K562 (cell line): ENCODE measurements around the gene CCDC70. TPM values are rescaled to one million over a fixed set of nuclear protein-coding genes. Genes with fewer than 3 reads are reported as not detected.

ENCODE experiments used
- ADNP ChIP-seq: fragments of 200-800 bp; sonication (Bioruptor generic); IDR thresholded peaks from 2 replicates; pipeline ENCODE4 v1.6.1; 2016; ENCODE audit warnings: missing genetic modification characterization, missing compliant biosample characterization
- CBFA2T3 ChIP-seq: fragments of 450-650 bp; IDR thresholded peaks from 2 replicates; pipeline ENCODE4 v1.6.1; 2017
- E2F3 ChIP-seq: fragments of 250-450 bp; sonication (Bioruptor Pico); IDR thresholded peaks from 2 replicates; pipeline ENCODE4 v1.4.0; 2020; ENCODE audit warnings: mild to moderate bottlenecking
- GABPB1 ChIP-seq: sonication (generic); formaldehyde crosslinking; IDR thresholded peaks from 2 replicates; pipeline ENCODE4 v1.8.0; 2022; ENCODE audit warnings: mild to moderate bottlenecking, missing genetic modification reagents
- HOXB6 ChIP-seq: fragments of 250-450 bp; sonication (Bioruptor Pico); IDR thresholded peaks from 2 replicates; pipeline ENCODE4 v1.5.1; 2022; ENCODE audit warnings: mild to moderate bottlenecking, borderline replicate concordance
- KLF6 ChIP-seq: fragments of 250-450 bp; sonication (Bioruptor Pico); IDR thresholded peaks from 2 replicates; pipeline ENCODE4 v1.4.0; 2020; ENCODE audit warnings: mild to moderate bottlenecking, moderate library complexity, borderline replicate concordance
- NONO ChIP-seq, 2 experiments: fragments of 200-400 bp in 1 of 2; fragments of 450-650 bp in 1 of 2; formaldehyde crosslinking in 1 of 2; IDR thresholded peaks; 2 replicates each; pipeline ENCODE4 v1.6.1; 2017; ENCODE audit warnings: low read depth in 2 of 2, mild to moderate bottlenecking in 2 of 2, moderate library complexity in 2 of 2, low read length in 1 of 2
- RB1 ChIP-seq: fragments of 450-650 bp; IDR thresholded peaks from 2 replicates; pipeline ENCODE4 v1.6.1; 2017; ENCODE audit warnings: low read depth, mild to moderate bottlenecking
- SREBF1 ChIP-seq: fragments of 150-350 bp; IDR thresholded peaks from 2 replicates; pipeline ENCODE4 v1.6.1; 2014; ENCODE audit warnings: antibody characterized with exemption, low read depth, low read length, borderline replicate concordance
- THAP12 ChIP-seq: fragments of 250-450 bp; sonication (Bioruptor Pico); IDR thresholded peaks from 2 replicates; pipeline ENCODE4 v1.9.0; 2021; ENCODE audit warnings: mild to moderate bottlenecking, inconsistent platforms
- XRCC5 ChIP-seq: fragments of 200-400 bp; formaldehyde crosslinking; IDR thresholded peaks from 2 replicates; pipeline ENCODE4 v1.6.1; 2017; ENCODE audit warnings: low read depth, mild to moderate bottlenecking, low read length
- ZNF431 ChIP-seq: sonication (generic); formaldehyde crosslinking; IDR thresholded peaks from 2 replicates; pipeline ENCODE4 v1.8.0; 2022; ENCODE audit warnings: mild to moderate bottlenecking, missing genetic modification reagents
- polyA plus RNA-seq, 8 experiments: library from polyadenylated mRNA; depleted of rRNA in 4 of 8; stranded (reverse) in 5 of 8; unstranded in 3 of 8; fragments of >200 nt; fragmentation: Nextera tagmentation in 2 of 8; fragmentation: Illumina TruSeq in 1 of 8; extraction: Ambion mirVana in 2 of 8; extraction: Trizol in 1 of 8; gene quantifications; 2 replicates each; pipeline versions ENCODE4 v1.2.1 to v1.2.3, GENCODE V29; 2011 to 2014; ENCODE audit warnings: inconsistent platforms in 1 of 8, missing spikeins in 1 of 8
- total RNA-seq, 7 experiments: library from RNA; depleted of rRNA in 6 of 7; stranded (reverse); fragments of >200 nt in 6 of 7; fragmentation: Illumina TruSeq in 2 of 7; extraction: Trizol in 2 of 7; gene quantifications; 2 replicates each; pipeline versions ENCODE4 v1.2.1 to v1.2.3, GENCODE V29; 2011 to 2021; ENCODE audit warnings: low replicate concordance in 1 of 7
- TF ChIP-seq, protein P1 (sequence below): fragments of 200-600 bp; sonication (generic); IDR thresholded peaks from one replicate; pipeline ENCODE4 v1.6.1; 2012; ENCODE audit warnings: mild to moderate bottlenecking, low read depth, low read length, inconsistent platforms

CCDC70 gene
- total and polyA plus RNA-seq, 9 of the 15 experiments (the other 6 are each of a cell fraction or from before 2014, with no cell fraction given): not detected

DNA sequence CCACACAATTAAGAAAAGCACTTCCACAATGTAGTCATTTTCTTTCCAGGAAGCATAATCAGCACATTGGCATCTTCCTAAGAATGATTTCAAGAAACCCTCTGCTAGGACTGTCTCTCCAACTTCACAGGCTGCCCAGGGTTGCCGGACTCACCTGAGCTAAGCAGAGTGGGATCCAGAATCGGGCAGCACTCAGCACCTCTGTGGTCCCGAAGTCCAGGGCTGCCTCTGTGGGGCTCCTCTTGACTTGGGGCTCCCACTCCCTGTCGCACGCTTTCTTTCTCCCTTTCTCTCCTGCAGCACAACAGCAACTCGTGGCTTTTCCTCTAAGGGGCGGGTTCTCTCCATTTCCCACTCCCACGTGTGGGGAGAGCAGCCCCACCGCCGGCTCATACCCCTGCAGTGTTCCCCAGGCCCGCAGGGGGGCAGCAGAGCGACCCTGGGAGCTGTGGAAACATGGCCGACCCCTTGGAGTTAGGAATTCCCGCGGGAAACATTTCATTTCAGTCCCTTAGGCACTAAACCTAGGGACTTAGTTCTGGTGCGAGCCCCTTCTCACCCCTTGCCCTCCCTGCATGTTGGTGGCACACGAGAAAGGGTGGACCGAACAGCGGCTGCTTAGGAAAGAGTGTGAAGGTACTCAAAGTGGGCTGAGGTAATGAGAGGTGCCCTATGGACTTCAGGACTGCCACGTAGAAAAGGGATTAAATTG, 16.8 kb upstream of the CCDC70 start, which contains the start of gene TMEM272 (continued):
- TF ChIP-seq, protein P1, sequence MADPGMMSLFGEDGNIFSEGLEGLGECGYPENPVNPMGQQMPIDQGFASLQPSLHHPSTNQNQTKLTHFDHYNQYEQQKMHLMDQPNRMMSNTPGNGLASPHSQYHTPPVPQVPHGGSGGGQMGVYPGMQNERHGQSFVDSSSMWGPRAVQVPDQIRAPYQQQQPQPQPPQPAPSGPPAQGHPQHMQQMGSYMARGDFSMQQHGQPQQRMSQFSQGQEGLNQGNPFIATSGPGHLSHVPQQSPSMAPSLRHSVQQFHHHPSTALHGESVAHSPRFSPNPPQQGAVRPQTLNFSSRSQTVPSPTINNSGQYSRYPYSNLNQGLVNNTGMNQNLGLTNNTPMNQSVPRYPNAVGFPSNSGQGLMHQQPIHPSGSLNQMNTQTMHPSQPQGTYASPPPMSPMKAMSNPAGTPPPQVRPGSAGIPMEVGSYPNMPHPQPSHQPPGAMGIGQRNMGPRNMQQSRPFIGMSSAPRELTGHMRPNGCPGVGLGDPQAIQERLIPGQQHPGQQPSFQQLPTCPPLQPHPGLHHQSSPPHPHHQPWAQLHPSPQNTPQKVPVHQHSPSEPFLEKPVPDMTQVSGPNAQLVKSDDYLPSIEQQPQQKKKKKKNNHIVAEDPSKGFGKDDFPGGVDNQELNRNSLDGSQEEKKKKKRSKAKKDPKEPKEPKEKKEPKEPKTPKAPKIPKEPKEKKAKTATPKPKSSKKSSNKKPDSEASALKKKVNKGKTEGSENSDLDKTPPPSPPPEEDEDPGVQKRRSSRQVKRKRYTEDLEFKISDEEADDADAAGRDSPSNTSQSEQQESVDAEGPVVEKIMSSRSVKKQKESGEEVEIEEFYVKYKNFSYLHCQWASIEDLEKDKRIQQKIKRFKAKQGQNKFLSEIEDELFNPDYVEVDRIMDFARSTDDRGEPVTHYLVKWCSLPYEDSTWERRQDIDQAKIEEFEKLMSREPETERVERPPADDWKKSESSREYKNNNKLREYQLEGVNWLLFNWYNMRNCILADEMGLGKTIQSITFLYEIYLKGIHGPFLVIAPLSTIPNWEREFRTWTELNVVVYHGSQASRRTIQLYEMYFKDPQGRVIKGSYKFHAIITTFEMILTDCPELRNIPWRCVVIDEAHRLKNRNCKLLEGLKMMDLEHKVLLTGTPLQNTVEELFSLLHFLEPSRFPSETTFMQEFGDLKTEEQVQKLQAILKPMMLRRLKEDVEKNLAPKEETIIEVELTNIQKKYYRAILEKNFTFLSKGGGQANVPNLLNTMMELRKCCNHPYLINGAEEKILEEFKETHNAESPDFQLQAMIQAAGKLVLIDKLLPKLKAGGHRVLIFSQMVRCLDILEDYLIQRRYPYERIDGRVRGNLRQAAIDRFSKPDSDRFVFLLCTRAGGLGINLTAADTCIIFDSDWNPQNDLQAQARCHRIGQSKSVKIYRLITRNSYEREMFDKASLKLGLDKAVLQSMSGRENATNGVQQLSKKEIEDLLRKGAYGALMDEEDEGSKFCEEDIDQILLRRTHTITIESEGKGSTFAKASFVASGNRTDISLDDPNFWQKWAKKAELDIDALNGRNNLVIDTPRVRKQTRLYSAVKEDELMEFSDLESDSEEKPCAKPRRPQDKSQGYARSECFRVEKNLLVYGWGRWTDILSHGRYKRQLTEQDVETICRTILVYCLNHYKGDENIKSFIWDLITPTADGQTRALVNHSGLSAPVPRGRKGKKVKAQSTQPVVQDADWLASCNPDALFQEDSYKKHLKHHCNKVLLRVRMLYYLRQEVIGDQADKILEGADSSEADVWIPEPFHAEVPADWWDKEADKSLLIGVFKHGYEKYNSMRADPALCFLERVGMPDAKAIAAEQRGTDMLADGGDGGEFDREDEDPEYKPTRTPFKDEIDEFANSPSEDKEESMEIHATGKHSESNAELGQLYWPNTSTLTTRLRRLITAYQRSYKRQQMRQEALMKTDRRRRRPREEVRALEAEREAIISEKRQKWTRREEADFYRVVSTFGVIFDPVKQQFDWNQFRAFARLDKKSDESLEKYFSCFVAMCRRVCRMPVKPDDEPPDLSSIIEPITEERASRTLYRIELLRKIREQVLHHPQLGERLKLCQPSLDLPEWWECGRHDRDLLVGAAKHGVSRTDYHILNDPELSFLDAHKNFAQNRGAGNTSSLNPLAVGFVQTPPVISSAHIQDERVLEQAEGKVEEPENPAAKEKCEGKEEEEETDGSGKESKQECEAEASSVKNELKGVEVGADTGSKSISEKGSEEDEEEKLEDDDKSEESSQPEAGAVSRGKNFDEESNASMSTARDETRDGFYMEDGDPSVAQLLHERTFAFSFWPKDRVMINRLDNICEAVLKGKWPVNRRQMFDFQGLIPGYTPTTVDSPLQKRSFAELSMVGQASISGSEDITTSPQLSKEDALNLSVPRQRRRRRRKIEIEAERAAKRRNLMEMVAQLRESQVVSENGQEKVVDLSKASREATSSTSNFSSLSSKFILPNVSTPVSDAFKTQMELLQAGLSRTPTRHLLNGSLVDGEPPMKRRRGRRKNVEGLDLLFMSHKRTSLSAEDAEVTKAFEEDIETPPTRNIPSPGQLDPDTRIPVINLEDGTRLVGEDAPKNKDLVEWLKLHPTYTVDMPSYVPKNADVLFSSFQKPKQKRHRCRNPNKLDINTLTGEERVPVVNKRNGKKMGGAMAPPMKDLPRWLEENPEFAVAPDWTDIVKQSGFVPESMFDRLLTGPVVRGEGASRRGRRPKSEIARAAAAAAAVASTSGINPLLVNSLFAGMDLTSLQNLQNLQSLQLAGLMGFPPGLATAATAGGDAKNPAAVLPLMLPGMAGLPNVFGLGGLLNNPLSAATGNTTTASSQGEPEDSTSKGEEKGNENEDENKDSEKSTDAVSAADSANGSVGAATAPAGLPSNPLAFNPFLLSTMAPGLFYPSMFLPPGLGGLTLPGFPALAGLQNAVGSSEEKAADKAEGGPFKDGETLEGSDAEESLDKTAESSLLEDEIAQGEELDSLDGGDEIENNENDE: no peak
- no peak for TF ChIP-seq ZNF431 (CRISPR knock-in tag)
- no peak for TF ChIP-seq CBFA2T3
- TF ChIP-seq KLF6 (CRISPR knock-in tag): no peak
- no peak for TF ChIP-seq HOXB6 (CRISPR knock-in tag)
- no peak for TF ChIP-seq NONO (IDR thresholded peaks at IDR 0.05; ENCODE audit: low read depth in 2 of 2, low read length in 1 of 2)
- TF ChIP-seq THAP12 (CRISPR knock-in tag): no peak
- TF ChIP-seq E2F3: 0 out of 2 replicates have a peak, but pooled peaks have one; percentile 30
- TF ChIP-seq SREBF1: no peak
- 0 out of 2 replicates have a peak, but pooled peaks have one; percentile 29 for TF ChIP-seq GABPB1 (CRISPR knock-in tag)
- no peak for TF ChIP-seq ADNP (tag)
- peak; percentile 51; the same call in 1 of the 2 replicates for TF ChIP-seq RB1
- no peak; the same call in 1 of the 2 replicates for TF ChIP-seq XRCC5
